Right lobe of liver (tissue), 6 donors: ENCODE measurements around the gene PFKL. TPM values are rescaled to one million over a fixed set of nuclear protein-coding genes. Genes with fewer than 3 reads are reported as not detected.

Experiments used
- ATAC-seq, 4 donors: fragments of 200-7000 bp; cut with Tn5 transposase; one replicate each; pipeline ENCODE4 v1.9.1; 2020; ENCODE audit warnings: mild to moderate bottlenecking in 4 of 4, moderate library complexity in 4 of 4
- DNase-seq, 3 donors: peaks; one replicate each; pipeline ENCODE4 v3.0.0-alpha.2; 2020
- H3K27ac ChIP-seq, 3 donors: fragments of 200-600 bp; one replicate each; pipeline ENCODE4 v1.8.0; 2022
- H3K27me3 ChIP-seq, 2 donors: fragments of 200-600 bp; one replicate each; pipeline ENCODE4 v1.8.0; 2022
- H3K36me3 ChIP-seq, 4 donors: fragments of 200-600 bp; sonication (generic) in 1 of 4; one replicate each; pipeline versions ENCODE4 v1.5.1 to v1.8.0; 2017 to 2022; ENCODE audit warnings: control low read depth in 1 of 4
- H3K4me1 ChIP-seq, 4 donors: fragments of 200-600 bp; sonication (generic) in 1 of 4; one replicate each; pipeline versions ENCODE4 v1.5.1 to v1.8.0; 2017 to 2022; ENCODE audit warnings: control low read depth in 1 of 4
- H3K4me3 ChIP-seq, 3 donors: fragments of 200-600 bp; one replicate each; pipeline ENCODE4 v1.8.0; 2022
- H3K9me3 ChIP-seq, 4 donors: fragments of 200-600 bp; sonication (generic) in 1 of 4; one replicate each; pipeline versions ENCODE4 v1.5.1 to v1.8.0; 2017 to 2022; ENCODE audit warnings: control low read depth in 1 of 4
- POLR2A ChIP-seq: fragments of 450-650 bp; IDR thresholded peaks from one replicate; pipeline ENCODE4 v1.6.1; 2017; ENCODE audit warnings: antibody characterized with exemption, mild to moderate bottlenecking
- WGBS: methylation state at CpG from one replicate; pipeline ENCODE4 v1.1.6; 2018; ENCODE audit warnings: low coverage, low lambda C conversion rate; ENCODE audit not compliant: insufficient coverage; ENCODE audit errors: missing lambda C conversion rate; 5-methylcytosine and 5-hydroxymethylcytosine counted together
- intact Hi-C, 2 donors: fragments of 100-400 bp; cut with DNase I; formaldehyde crosslinking; loops; one replicate each; pipeline versions ENCODE4 v1.11.2 to v1.14.1; 2022
- total RNA-seq, 6 experiments: library from RNA; depleted of rRNA in 2 of 6; stranded (reverse); fragments of >200 nt in 2 of 6; fragmentation: NEBNext Ultra II Directional in 3 of 6; extraction: Animal tissue kit (Norgen Biotek cat#: 25700) in 3 of 6; gene quantifications; one replicate each; pipeline versions ENCODE4 v1.1.0 to v1.2.4, GENCODE V29; 2016 to 2023
- TF ChIP-seq, protein P1 (sequence below), 4 donors: fragments of 200-600 bp in 3 of 4; fragments of 450-650 bp in 1 of 4; IDR thresholded peaks; one replicate each; pipeline versions ENCODE4 v1.5.1 to v1.8.0; 2016 to 2022; ENCODE audit warnings: antibody characterized with exemption in 4 of 4, mild to moderate bottlenecking in 2 of 4
- donor health status: DM: no; HTN: yes; CAD: no.
- donor health status: DM: no; HTN: no; CAD: no.
- donor health status: DM: no; HTN: no; CAD: no.
- donor health status: DM: no; HTN: yes; CAD: no.
- donor health status: DM: no; HTN: yes; CAD: no.

PFKL gene
- total RNA-seq, 6 experiments from 2014 or later: 68.3 to 97.6 (median 73.7) TPM

DNA sequence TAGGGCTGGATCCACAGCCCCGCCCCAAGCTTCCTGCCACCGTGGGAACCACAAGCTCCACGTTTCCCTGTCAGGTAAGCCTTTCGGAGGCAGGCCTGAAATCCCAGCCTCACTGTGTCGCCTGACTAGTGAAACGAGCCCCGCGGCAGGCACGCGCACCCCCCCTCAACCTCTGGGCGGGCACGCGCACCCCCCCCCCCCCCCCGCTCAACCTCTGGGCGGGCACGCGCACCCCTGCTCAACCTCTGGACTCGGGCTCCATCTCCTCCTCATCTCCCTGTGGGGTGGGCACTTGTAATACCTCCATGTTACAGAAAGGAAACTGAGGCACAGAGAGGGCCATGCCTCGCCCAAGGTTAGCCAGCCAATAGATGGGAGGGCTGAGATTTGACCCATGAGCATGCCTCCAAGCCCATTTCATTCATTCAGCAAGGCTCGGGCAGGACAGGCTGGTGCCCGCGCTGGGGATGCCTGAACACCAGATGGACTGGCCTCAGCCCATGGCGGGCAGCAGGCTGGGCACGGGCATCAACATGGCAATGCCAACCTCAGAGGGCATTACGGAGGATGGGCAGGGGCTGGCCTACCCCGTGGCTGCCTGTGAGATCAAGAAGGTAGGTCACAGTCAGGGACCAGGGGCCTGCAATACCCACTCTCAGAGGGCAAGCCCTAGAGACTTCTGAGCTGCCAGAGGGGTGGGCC, 34.6 kb downstream of the PFKL start:
- Histone ChIP-seq H3K36me3 (no peaks in the 10 kb centered on the region), H3K27me3 (no peaks in the 10 kb centered on the region), H3K9me3 (no peaks in the 10 kb centered on the region), H3K4me3 (no peak overlapping the region), H3K4me1 (peaks cover 0 to 7% (median 0%) of the 10 kb centered on the region in 4 donors), H3K27ac (no peak overlapping the region)
- TF ChIP-seq, protein P1, sequence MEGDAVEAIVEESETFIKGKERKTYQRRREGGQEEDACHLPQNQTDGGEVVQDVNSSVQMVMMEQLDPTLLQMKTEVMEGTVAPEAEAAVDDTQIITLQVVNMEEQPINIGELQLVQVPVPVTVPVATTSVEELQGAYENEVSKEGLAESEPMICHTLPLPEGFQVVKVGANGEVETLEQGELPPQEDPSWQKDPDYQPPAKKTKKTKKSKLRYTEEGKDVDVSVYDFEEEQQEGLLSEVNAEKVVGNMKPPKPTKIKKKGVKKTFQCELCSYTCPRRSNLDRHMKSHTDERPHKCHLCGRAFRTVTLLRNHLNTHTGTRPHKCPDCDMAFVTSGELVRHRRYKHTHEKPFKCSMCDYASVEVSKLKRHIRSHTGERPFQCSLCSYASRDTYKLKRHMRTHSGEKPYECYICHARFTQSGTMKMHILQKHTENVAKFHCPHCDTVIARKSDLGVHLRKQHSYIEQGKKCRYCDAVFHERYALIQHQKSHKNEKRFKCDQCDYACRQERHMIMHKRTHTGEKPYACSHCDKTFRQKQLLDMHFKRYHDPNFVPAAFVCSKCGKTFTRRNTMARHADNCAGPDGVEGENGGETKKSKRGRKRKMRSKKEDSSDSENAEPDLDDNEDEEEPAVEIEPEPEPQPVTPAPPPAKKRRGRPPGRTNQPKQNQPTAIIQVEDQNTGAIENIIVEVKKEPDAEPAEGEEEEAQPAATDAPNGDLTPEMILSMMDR (IDR thresholded peaks at IDR 0.05): no peak
- TF ChIP-seq POLR2A: no peak
- ATAC-seq (no peak), DNase-seq (no peak)
- WGBS: 100% methylated on average over 1 of the region's 26 CpGs
- intact Hi-C loops: no loop called here

DNA sequence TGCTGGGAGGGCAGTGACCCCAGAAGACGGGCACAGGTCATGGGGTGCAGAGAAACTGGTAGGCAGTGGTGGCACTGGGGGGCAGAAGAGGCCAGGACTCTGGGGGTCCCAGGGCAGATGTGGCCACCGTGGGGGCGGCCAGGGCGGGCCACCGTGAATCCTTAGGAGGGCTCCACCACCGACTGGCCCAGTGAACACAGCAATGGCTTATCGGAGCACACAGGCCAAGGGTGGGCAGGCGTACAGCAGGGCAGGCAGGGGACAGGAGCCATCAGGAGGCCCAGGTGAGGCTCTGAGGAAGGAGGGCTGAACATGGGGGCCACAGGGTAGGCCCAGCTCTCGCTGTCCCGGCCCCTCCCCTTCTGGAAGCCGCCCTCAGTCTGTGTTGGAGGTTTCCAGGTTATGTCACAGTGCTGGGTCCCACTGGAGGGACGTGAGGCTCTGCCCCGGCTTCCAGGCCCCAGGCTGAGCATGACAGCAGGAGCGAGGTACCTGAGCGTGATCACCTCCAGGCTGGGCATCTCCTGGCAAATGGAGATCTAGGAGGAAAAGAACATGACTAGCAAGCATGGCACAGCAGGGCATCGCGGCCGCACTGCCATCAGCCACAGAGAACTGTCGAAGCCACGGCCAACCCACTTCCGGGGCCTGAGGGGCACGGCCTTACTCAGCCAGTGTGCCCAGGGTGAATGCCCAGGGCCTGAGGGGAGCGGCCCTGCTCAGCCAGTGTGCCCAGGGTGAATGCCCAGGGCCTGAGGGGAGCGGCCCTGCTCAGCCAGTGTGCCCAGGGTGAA, 35.6 kb downstream of the PFKL start:
- H3K4me1 ChIP-seq: peaks cover 0 to 7% (median 0%) of the 10 kb centered on the region in 4 donors
- no peak overlapping the region for H3K4me3 ChIP-seq
- H3K9me3 ChIP-seq: no peaks in the 10 kb centered on the region
- TF ChIP-seq POLR2A: no peak
- TF ChIP-seq, protein P1 (IDR thresholded peaks at IDR 0.05): no peak
- WGBS: 80% methylated on average over 2 of the region's 24 CpGs
- ATAC-seq (no peak), DNase-seq (no peak)
- H3K36me3 ChIP-seq: no peaks in the 10 kb centered on the region
- intact Hi-C loops: no loop called here
- H3K27me3 ChIP-seq: no peaks in the 10 kb centered on the region
- H3K27ac ChIP-seq: no peak overlapping the region

- peak overlapping the region in 1 of 3 donors; percentile 33 for H3K27ac ChIP-seq
- 64% methylated on average over 3 of the region's 3 CpGs for WGBS
- peaks cover 0 to 7% (median 0%) of the 10 kb centered on the region in 4 donors for H3K4me1 ChIP-seq
- intact Hi-C loops: no loop called here
- DNase-seq: no peak
- no peak for ATAC-seq
- TF ChIP-seq, protein P1 (IDR thresholded peaks at IDR 0.05): no peak
- TF ChIP-seq POLR2A: no peak
- H3K9me3 ChIP-seq: no peaks in the 10 kb centered on the region
- no peak overlapping the region for H3K4me3 ChIP-seq
- H3K27me3 ChIP-seq: no peaks in the 10 kb centered on the region
- no peaks in the 10 kb centered on the region for H3K36me3 ChIP-seq
Measured at GRCh38 chr21:44337449-44337848, 37.6 kb downstream of the PFKL start.

DNA sequence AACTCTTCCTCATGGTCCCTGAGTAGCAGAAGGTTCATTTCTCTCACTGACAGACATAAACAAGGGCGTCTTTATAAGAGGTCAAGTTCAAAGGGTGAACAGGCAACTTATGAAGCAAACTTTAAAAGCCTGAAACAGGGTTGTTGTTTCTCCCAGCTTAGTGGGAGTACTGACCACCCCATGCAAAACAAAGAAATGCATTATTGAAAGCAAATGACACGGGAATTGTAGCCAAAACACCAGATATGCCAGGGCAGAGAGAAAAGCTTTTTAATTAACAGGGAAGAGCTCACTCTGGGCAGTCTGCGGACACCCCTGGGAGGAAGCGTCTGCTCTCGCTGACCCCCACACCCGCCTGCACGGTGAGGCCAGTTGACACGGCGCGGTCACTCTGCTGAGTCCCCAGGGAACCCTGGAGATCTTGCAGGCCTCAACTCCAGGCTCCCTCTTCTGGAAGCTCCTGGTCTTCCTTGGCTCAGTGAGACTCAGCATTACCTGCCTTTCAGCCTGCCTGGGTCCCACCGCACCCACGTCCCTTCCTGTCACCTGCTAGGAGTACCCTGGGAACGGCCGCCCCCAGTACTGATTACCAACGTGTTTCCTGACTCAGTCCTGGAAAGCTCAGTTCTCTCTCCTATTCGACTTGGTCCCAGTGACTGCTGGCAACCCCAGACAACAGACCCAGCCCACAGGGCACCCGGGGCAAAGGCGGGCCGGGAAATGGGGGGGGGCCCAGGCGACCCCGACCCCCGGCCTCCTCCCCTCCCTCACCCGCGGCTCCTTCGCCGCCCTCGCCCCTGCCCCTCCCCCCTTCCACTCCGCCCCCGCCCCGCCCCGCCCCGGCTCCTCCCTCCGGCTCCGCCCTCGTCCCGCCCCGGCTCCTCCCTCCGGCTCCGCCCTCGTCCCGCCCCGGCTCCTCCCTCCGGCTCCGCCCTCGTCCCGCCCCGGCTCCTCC, 38.4 kb downstream of the PFKL start:
- Histone ChIP-seq H3K27me3 (no peaks in the 10 kb centered on the region), H3K9me3 (no peaks in the 10 kb centered on the region), H3K36me3 (no peaks in the 10 kb centered on the region), H3K4me1 (peaks cover 0 to 7% (median 0%) of the 10 kb centered on the region in 4 donors), H3K4me3 (peak overlapping the region; percentile 38 to 58 (median 44)), H3K27ac (peak overlapping the region; percentile 2 to 33 (median 5))
- intact Hi-C loops: no loop called here
- DNase-seq (peak; percentile 70 to 80 (median 75)), ATAC-seq (peak; percentile 37 to 50 (median 44))
- WGBS: 6% methylated on average over 11 of the region's 47 CpGs
- TF ChIP-seq, protein P1 (IDR thresholded peaks at IDR 0.05): peak; percentile 23 to 43 (median 38)
- TF ChIP-seq POLR2A: no peak
